Neuron (in vitro differentiated cells): Measurements from ENCODE around the gene LDHAL6B.
"Not testable (repeated sequence)": the region's sequence is repeated elsewhere in the genome, so short reads cannot be mapped to it uniquely, and the experiment has no call there.

ENCODE experiments used
- H2AFZ ChIP-seq: one replicate; pipeline ENCODE4 v1.6.1; 2013; ENCODE audit warnings: low read depth, mild to moderate bottlenecking, inconsistent platforms, low read length, moderate library complexity
- H3K27me3 ChIP-seq: one replicate; pipeline ENCODE4 v1.6.1; 2013; ENCODE audit warnings: low read length; ENCODE audit not compliant: insufficient read depth
- H3K36me3 ChIP-seq: one replicate; pipeline ENCODE4 v1.6.1; 2013; ENCODE audit warnings: low read length; ENCODE audit not compliant: insufficient read depth
- H3K4me1 ChIP-seq: one replicate; pipeline ENCODE4 v1.6.1; 2013; ENCODE audit warnings: low read length; ENCODE audit not compliant: insufficient read depth
- H3K4me3 ChIP-seq: 2 replicates; pipeline ENCODE4 v1.5.1; 2013; ENCODE audit warnings: mild to moderate bottlenecking, low read length, moderate library complexity
- H3K9me3 ChIP-seq: one replicate; pipeline ENCODE4 v1.6.1; 2013; ENCODE audit warnings: low read length

LDHAL6B gene

DNA sequence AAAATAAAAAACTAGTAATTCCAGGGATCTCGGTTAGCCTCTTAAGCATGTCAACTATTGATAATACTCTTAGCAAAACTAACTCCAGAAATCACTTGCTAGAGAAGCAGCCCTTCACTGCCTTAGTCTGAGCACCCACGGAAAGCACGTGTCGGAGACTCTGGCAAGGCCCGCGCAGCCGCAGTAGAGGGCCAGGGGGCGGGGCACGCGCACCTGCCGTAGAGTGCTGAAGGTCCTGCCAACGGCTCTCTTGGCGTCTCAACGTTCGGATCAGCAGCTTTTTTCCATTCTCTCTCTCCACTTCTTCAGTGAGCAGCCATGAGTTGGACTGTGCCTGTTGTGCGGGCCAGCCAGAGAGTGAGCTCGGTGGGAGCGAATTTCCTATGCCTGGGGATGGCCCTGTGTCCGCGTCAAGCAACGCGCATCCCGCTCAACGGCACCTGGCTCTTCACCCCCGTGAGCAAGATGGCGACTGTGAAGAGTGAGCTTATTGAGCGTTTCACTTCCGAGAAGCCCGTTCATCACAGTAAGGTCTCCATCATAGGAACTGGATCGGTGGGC is at the start of gene LDHAL6B:
Gene LDHAL6B (plus strand): TSS at position 221 of the 561 bp plus-strand sequence. CDS start 98 bp downstream, at position 319.
- peaks cover 14% of the 10 kb centered on the region for H3K4me1 ChIP-seq
- H2AFZ ChIP-seq, result no peak within 1 kb of the TSS
- H3K4me3 ChIP-seq, result no peak within 1 kb of the TSS
- H3K9me3 ChIP-seq, result no peaks in the 10 kb centered on the region
- H3K27me3 ChIP-seq, result no peaks in the 10 kb centered on the region
- peaks cover 18% of the 10 kb centered on the region for H3K36me3 ChIP-seq

DNA sequence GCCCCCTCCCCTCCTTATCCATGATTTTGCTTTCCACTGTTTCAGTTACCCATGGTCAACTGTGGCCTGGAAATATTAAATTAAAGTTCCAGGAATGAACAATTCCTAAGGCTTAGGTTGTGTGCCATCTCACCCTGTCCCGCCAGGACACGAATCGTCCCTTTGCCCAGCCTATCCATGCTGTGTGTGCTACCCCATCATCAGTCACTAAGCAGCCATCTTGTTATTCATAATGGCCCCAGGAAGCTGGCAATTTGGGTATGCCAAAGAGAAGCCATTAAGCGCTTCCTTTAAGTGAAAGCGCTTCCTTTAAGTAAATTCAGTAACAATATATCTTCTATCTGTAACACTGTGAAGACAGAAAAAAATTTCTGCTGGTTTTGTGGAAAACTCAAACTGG is 49.2 kb upstream of the LDHAL6B start:
- no peaks in the 10 kb centered on the region for H3K4me1 ChIP-seq
- peaks cover 37% of the 10 kb centered on the region for H3K36me3 ChIP-seq
- no peaks in the 10 kb centered on the region for H3K9me3 ChIP-seq
- H3K4me3 ChIP-seq, result no peak overlapping the region
- no peaks in the 10 kb centered on the region for H3K27me3 ChIP-seq
- no peak overlapping the region for H2AFZ ChIP-seq

DNA sequence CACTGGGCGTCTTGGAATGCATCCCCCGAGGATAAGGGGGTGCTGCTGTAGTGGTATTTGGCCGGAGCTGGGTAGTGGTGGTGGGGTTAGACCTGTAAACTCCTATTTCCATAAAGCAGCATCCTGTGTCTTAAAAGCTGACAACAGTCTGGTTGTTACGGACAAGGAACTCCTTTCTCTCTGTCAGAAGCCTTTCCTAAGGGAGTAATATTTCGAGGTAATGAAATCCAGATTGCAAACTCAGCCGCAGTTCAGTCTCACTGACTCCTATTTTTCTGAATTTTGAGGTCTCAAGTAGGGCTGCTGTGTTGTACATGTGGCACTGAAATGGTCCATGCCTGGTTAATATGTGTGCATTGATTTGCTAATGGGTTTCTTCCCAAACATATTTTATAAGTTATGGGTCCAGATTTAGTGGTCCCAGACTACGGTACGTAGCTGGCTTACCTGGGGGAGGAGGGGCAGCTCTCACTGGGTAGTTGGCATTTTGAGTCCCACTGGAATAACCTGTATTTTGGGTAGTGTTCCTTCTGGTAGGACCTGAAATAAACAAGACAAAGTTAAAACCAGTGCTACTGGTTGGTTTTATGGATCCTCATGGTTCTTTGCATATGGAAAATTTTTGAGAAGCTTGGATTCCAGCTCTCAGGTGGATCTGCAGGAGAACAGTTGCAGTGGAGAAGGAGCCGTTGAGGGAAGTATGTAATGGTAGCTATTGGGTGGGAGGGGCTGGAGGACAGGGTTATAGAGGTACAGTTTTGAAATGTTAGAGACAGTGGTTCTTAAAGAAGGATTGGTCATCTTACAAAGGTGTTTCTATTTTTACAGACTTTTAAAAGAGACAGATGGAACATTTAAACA is 48.6 kb upstream of the LDHAL6B start:
- Histone ChIP-seq H3K36me3 (peaks cover 31% of the 10 kb centered on the region), H3K4me1 (no peaks in the 10 kb centered on the region), H2AFZ (no peak overlapping the region), H3K27me3 (no peaks in the 10 kb centered on the region), H3K4me3 (no peak overlapping the region), H3K9me3 (no peaks in the 10 kb centered on the region)

DNA sequence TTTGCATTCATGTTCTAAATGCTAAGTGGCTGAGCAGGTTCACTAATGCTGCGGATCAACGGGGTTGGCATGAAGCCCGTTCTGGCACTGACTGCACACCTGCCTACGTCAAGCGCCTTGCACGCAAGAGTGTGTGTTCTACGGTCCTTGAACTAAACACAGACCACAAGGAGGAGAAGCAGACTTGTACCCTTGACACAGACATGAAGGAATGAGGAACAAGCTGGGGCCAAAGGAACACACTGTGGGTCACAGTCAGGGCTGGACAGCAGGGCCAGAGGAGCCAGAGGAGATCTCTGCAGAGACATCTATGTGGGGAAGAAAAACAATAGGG is 48.0 kb upstream of the LDHAL6B start:
- Histone ChIP-seq H3K4me1 (no peaks in the 10 kb centered on the region), H3K4me3 (no peak overlapping the region), H2AFZ (no peak overlapping the region), H3K27me3 (no peaks in the 10 kb centered on the region), H3K36me3 (peaks cover 27% of the 10 kb centered on the region), H3K9me3 (no peaks in the 10 kb centered on the region)

- Histone ChIP-seq H3K4me3 (no peak overlapping the region), H3K9me3 (no peaks in the 10 kb centered on the region), H2AFZ (no peak overlapping the region), H3K27me3 (no peaks in the 10 kb centered on the region), H3K36me3 (peaks cover 27% of the 10 kb centered on the region), H3K4me1 (no peaks in the 10 kb centered on the region)
Measured at GRCh38 chr15:59159210-59159609, 47.4 kb upstream of the LDHAL6B start.

DNA sequence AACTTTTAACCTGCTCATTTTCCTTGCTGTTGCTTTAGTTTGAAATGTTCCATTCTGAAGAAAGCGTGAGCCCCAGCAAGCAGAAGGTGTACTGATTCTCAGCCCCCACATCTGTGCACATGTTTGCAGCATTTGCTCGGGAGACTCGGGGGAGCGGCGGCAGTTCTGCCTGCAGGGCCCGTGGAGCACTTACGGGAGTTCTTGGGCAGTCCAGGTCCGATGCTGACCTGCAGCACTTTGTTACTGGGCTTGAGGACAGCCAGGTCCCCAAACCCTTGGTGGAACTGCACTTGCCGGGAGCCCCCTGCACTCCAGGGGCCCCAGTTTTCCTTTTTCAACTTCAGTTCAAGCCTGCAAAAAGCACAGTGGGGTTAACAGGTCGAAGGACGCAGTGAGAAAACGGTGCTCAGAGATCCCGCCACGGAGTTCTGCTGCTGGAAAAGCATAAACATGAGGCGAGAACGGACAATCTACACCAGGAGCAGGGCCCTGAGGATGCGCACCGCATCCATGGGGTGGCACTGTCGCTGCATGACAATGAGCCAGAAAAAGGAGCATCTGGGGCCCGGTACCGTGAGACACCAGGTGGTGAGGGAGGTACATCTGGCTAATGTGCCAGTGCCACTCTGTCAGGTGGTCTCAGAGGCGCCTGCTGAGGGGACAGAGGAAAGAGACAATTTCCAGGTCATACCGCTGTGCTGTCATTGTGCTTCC is 45.6 kb upstream of the LDHAL6B start:
- no peak overlapping the region for H2AFZ ChIP-seq

DNA sequence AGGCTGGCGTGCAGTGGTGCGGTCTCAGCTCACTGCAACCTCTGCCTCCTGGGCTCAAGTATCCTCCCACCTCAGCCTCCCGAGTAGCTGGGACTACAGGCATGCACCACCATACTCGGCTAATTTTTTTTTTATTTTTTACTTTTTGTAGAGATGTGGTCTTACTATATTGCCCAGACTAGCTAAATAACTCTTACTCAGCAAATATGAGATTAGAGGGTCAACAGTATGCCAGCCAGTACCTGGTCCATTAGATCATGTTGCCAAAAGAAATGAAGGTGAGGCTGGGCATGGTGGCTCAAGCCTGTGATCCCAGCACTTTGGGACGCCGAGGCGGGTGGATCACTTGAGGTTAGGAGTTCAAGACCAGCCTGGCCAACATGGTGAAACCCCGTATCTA is 44.6 kb upstream of the LDHAL6B start:
- H3K4me1 ChIP-seq, H3K9me3 ChIP-seq, H3K27me3 ChIP-seq, H2AFZ ChIP-seq, H3K4me3 ChIP-seq: not testable (repeated sequence)
- peaks cover 27% of the 10 kb centered on the region for H3K36me3 ChIP-seq

More for the DNA sequence above, 45.6 kb upstream of the LDHAL6B start:
- H3K4me3 ChIP-seq, result no peak overlapping the region
- no peaks in the 10 kb centered on the region for H3K27me3 ChIP-seq
- H3K4me1 ChIP-seq, result no peaks in the 10 kb centered on the region
- peaks cover 2% of the 10 kb centered on the region for H3K9me3 ChIP-seq
- H3K36me3 ChIP-seq, result peaks cover 27% of the 10 kb centered on the region

DNA sequence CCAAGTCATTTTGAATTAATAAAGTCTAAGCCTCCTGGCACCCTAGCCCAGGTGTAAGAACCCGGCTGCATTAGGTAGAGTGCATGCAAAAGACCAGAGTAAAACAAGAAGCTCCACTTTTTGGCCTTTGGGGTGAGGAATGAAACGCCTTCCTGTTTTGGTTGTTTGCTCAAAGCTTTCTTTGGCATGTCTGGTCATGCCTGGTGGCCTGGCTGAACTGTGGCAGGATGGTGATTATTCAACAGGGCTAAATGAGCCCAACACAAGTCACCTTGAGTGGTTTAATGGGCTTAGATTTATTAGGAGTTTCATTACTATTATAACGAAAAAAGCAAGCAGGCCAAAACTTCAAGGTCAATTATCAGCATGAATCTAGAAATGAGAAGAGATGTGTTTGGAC is 40.9 kb upstream of the LDHAL6B start:
- Histone ChIP-seq H3K4me3 (no peak overlapping the region), H3K36me3 (peaks cover 6% of the 10 kb centered on the region), H3K4me1 (no peaks in the 10 kb centered on the region), H2AFZ (no peak overlapping the region), H3K27me3 (no peaks in the 10 kb centered on the region), H3K9me3 (peaks cover 2% of the 10 kb centered on the region)

DNA sequence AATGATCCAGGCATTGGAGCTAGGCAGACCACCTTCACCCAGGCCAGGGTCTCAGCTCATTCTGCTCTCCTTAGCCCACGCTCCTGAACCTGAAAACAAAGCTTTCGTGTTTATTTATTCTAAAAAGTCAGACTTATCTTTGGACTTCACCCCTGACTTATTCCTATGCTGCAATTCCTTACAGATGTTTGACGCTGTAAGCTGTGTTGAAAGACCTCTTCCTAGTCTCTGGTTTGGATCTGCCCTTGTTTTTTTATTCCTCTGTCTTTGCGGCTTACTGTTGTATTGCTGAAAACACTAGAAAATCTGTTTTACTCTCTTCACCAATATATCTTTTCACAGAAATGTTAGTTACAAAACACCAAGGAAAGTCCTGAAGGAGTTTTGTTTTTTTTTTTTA is 40.5 kb upstream of the LDHAL6B start:
- H3K36me3 ChIP-seq, result peaks cover 7% of the 10 kb centered on the region
- H3K4me1 ChIP-seq, result no peaks in the 10 kb centered on the region
- peaks cover 2% of the 10 kb centered on the region for H3K9me3 ChIP-seq
- no peak overlapping the region for H3K4me3 ChIP-seq
- H2AFZ ChIP-seq, result no peak overlapping the region
- no peaks in the 10 kb centered on the region for H3K27me3 ChIP-seq

DNA sequence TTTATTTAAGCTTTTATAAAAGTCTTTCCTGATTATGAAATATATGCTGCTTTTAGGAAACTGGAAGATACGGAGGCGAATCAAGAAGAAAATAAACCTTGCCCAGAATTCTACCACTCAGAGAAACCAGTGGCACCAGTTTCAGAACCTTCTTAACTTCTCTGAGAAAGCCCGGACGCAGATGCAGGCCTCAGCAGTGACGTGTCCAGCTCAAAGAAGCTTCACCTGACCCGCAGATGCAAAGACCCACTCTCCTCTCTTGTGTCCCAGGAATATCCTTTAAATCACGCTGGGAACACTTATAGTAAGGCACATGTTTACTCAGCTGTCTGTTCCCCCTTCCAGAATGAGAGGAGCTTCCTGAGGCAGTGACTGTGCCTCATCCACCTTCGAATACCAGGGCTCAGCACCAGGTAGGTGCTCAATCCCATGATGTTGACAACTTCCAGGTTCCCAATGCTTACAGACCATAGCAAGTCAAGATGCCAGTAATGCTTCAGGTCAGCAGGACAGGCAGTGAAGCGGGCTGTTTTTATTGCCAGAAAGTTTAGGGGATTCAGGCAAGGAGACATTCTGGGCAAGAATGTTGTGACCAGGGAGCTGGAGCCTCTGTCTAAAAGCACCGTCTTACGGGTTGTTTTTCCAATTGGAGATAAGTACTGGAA is 39.9 kb upstream of the LDHAL6B start:
- H3K9me3 ChIP-seq, result peaks cover 2% of the 10 kb centered on the region
- H3K4me1 ChIP-seq, result no peaks in the 10 kb centered on the region
- peaks cover 5% of the 10 kb centered on the region for H3K36me3 ChIP-seq
- H3K27me3 ChIP-seq, result no peaks in the 10 kb centered on the region
- no peak overlapping the region for H3K4me3 ChIP-seq
- H2AFZ ChIP-seq, result no peak overlapping the region

- no peaks in the 10 kb centered on the region for H3K4me1 ChIP-seq
- H3K36me3 ChIP-seq, result peaks cover 4% of the 10 kb centered on the region
- H3K4me3 ChIP-seq, result no peak overlapping the region
Measured at GRCh38 chr15:59168536-59168935, 38.1 kb upstream of the LDHAL6B start.

GRCh38 chr15:59169251-59169708 is 37.4 kb upstream of the LDHAL6B start:
- no peaks in the 10 kb centered on the region for H3K4me1 ChIP-seq
- peaks cover 4% of the 10 kb centered on the region for H3K36me3 ChIP-seq
- H3K9me3 ChIP-seq, result peaks cover 2% of the 10 kb centered on the region
- H2AFZ ChIP-seq, result no peak overlapping the region
- H3K27me3 ChIP-seq, result no peaks in the 10 kb centered on the region
- no peak overlapping the region for H3K4me3 ChIP-seq

More at GRCh38 chr15:59168536-59168935, 38.1 kb upstream of the LDHAL6B start:
- Histone ChIP-seq H2AFZ (no peak overlapping the region), H3K27me3 (no peaks in the 10 kb centered on the region), H3K9me3 (peaks cover 2% of the 10 kb centered on the region)
